HG03457 (cell line): ENCODE results near the gene AMOTL2.

Experiments used
- ATAC-seq: cut with Tn5 transposase; IDR thresholded peaks from one replicate; pipeline ENCODE4 v1.9.1; 2021; ENCODE audit warnings: moderate number of reproducible peaks; ENCODE audit not compliant: unreplicated experiment

Gene AMOTL2

GRCh38 chr3:134380249-134380648, 6.0 kb upstream of the AMOTL2 start:
- no peak for ATAC-seq

DNA sequence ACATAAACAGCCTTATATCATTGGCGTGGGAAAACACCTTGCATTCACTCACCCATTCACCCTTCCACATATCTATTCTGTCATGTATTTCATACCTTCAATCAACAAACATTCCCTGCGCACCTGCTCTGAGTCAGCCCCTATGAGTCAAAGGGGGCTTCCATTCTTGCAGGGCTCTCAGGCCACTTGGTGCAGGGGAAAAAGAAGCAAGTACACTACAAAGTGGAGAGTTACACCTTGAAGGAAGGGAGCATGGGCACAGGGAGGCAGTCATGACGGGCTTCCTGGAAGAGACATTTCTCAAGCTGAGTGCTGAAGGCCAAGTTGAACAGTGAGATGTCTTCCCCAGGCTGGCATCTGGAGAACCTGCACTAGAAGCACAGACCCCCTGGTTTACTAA, 4.6 kb upstream of the AMOTL2 start:
- ATAC-seq: no peak

DNA sequence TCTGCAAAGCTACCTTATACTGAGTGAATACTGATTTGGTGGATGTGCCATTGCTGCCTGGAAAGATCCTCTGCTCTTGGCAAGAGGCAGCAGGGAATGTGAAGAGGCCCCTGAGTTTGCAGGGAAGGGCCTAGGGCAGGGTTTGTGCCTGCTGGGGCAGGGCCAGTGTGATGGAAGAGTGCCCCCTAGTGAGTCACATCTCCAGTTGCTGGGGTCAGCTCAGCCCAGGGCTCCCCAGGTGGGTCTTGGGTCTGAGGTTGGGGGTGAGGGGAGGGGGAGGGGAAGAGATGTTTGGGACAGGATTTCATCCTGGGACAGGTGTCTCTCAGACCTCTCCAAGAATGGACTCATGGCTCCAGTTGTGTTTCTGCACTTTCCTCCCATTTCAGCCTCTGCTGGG, 4.1 kb upstream of the AMOTL2 start:
- ATAC-seq: no peak

GRCh38 chr3:134377896-134378295, 3.6 kb upstream of the AMOTL2 start:
- no peak for ATAC-seq

DNA sequence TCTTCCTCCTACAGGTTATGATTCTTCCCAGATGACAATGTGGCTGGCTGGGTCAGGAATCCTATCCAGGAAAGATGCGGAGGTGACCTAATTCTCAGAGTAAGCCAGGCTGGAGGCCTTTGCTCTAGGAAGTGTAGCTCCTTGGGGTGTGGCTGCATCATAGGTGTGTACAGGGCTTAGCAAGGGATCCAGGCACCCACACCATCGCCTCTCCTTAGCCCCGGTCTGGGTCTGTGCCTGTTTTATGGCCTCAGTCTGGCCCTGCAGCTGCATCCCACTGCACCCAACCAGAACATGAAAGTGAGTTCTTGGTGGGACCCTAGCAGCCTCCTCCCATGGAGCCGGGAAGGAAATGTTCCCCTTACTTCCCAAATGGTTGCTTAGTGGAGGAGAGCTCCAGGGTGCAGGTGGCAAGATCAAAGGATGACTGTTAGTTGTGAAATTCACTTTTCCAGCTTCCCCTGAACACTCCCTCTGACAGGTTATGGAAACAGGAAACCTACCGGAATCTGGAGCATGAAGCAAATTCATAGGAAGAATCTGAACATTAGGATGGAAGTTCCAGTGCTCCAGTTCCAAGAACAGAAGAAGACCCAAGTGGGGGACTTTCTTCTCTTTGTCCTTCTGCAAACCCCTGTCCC, 2.7 kb upstream of the AMOTL2 start:
- ATAC-seq: no peak

DNA sequence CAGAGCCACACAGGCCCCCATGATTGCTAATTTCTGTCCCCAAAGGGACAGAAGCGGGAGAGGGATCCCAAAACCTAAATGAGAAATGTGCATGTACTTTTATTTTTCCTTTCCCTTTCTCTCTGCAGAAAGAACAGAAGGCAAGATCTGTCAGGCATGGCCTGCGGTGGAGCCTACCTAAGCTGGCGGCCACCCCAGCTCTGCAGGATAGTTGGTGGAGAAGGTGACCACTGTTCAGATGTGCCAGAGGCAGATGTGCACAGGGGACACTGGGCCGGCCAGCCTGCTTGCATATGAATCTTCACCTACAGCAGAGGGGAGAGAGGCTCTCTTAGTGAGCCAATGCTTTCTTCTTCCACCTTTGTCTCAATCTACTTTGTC, 2.1 kb upstream of the AMOTL2 start:
- no peak for ATAC-seq

- ATAC-seq: no peak
Observed at GRCh38 chr3:134375582-134376384, 1.5 kb upstream of the AMOTL2 start.

- ATAC-seq: no peak
Observed at GRCh38 chr3:134374791-134375581, 739 bp upstream of the AMOTL2 start.

GRCh38 chr3:134373271-134374104, 759 bp downstream of the AMOTL2 start:
- no peak for ATAC-seq

DNA sequence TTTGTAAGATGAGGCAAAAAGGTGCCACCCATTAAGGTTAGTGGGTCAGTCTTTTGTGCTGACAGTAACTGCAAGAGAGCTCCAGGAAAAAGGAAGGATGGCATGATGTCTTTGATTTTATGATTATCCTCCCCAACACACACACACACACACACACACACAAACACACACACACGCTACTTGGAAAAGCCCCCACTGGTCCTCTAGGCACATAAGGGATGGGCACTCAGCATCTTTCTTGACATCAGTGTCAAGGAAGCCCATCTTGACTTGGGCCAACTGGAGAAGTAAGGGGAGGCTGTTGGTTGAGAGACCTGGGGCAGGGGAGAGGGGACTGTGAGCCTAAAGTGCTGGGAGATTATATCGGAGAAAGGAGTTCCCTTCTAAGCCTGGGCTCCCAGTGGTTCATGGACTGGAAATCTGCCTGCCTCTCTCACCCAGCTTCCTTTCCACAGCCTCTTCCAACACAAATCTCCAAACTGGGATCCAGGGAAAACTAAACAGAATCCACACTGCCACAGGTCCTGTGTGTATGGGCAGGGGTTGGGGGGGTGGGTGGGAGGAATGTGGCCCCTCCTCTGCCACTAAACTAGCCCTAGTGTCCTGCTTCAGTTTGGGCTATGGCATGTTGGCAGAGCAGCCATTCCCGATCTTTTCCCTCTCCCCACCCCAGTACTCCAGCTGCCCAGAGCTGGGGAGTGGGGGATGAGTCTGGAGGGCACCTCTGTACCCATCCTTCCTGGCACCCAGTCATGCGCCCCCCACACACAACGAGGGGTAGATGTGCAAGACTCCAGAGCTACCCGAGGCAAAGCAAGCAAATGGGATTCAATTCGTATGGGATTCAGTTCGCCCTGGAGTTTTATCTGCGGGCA, 1.6 kb downstream of the AMOTL2 start:
- no peak for ATAC-seq

DNA sequence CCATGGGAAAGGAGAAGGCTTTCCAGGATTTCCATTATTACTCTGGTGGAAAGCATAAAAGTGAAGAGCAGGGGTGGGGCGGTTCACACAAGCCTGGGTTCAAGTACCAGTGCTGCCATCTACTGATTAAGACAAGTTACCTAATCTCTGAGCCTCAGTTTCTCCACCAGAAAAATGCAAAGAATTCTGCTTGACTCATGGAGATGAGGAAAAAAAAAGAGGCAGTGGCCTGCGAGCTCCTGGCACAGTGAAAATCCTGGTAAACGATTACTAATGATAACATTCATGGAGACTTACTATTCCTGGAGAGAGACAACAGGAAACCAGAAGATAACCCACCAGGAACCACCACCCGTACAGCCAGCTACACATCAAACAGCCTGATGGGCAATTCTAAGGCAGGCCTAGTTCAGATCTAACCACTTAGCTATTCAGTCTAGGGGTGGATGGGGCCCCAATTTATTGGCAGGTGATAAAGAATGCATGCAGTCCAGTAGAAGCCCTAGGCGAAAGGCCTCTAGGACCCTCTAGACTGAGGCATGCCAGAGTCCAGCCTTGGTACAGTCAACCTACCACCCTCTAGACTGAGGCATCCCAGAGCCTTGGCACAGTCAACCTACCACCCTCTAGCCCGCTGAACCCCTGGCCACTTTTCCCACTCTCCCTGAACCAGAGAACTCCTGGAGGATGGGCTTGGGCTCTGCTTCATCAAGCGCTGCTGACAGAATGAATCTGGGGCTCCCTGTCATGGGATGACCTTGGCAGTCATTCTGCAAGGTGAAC, 2.5 kb downstream of the AMOTL2 start:
- ATAC-seq: no peak

DNA sequence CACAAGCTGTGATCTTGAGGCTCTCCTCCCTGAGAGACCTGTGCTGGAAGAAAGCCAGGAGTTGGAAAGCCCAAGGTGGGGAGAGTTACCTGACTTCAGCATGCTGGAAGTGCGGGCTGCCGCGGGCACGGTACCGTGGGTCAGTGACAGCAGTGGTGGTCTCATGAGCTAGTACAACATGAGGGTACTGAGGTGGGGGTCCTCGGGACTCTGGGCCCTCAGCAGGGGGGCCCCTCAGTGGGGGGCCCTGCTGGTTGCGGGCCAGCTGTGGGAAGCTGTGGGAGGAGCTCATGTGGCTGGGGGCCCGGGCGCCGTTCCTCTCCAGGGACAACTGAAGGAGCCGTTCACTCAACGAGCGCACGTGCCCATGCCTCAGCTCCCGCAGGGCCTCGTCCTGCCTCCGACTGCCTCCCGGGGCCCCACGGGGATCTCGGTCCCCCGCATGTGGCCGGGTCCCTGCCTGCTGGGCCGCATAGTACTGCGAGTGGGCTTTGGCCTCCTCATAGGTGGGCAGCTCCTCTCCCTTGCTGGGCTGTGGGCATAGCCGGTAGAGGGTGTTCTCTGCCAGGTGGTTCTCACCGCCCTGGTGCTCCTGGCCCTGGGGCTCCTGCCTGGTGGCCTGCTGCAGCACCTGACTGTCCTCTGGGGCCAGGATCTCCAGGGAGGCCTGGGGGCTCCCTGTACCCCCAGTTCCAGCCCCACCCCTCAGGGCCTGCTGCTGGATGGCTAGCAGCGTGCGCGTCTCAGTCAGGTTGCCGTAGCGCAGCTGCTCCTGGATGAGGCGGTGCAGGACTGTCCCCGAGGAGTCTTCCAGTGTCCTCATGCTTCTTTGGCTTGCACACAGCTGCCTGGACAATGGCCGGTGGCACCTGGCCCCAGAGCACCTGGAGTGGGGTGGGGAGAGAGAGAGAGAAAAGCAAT, 3.4 kb downstream of the AMOTL2 start:
- ATAC-seq: no peak

DNA sequence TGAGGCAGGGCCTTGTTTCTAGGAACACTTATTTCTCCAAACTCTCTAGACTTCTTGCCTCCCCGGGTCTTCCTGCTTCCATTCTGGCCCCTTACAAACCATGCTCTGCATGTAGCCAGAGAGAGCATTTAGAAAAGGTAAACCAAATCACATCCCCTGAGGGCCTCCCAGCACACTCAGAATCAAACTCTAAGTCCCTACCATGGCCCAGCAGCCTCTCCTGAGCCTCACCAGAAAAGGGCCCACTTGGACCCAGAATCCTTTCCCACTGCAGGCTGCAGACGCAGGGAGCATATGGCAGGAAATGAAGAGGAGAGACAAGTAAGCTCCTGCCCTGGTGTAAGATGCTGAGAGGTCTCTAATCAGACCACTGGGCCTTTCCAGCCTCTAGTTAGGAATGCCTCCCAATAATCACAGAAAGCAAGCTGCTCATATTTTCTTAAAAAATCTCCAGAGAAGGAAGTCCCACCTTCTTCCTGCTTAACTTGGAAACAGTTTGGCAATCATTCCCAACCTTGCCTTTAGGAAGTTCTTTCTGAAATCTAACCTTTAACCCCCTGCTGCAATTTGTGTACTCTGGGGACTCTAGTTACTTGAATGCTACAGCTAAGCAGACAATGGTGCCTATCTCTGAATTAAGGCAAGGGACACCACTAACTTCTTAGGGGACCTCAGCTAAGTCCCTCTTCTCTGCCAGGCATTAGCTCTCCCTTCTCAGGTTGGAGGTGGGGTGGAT, 4.2 kb downstream of the AMOTL2 start:
- no peak for ATAC-seq

GRCh38 chr3:134369231-134369741, 5.0 kb downstream of the AMOTL2 start:
- no peak for ATAC-seq

- no peak for ATAC-seq
Observed at GRCh38 chr3:134368751-134369105, 5.5 kb downstream of the AMOTL2 start.

DNA sequence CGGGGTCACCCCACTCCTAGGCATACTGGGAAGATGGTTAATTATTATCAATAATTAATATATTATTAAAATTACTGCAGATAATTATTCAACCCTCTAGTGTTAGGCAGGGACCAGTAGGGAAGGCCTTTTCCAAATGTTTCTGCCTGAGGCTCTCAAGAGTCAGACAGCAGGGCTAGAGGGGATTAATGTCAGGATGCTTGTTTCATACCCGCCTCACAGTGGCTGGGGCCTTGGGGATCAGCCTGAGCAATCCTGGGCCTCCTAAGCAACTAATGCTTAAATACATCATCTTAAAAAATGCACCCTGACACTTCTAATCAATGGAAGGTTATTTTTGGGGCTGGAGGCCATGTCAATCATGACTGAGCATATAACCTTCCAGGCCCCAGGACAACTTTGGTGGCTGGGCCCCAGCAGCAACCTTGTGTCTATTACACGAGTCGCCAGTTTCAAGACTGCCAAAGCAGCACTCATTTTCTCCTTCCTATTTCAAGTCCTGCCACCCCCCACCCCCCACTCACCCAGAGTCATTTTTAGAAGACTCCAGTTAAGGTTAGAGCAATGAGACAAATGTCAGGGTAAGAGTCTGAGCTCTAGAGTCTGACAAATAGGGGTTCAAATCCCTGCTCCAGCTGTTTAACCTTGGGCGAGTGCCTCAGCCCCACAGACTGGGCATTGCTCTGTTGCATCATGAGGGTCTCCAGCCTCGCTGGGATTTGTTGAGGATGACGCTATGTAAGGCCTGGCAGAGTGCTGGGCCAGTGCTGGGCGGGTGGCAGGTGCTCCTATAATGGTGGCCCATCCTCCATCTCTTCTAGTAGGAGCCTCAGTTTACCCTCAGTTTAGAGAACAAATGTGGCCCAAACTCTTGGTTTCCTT, 6.1 kb downstream of the AMOTL2 start:
- ATAC-seq: no peak
